Measurements from ENCODE around the gene TRMT112.

TRMT112 gene

DNA sequence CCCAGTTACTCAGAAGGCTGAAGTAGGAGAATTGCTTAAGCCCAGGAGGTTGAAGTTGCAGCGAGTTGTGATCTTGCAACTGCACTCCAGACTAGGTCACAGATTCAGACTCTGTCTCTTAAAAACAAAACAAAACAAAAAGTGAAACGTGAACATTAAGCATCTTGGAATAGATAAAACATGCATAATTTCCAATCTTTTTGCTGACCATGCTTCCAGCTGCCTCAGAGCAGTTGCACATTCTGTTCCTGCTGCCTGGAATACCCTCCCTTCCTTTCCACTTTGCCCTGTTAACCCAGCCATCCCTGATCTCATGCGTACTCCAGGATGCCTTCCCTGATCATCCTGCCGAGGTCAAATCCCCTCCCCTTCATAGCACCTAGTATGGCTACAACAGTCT, 21.9 kb upstream of the TRMT112 start:
- H3K27ac ChIP-seq: no peak overlapping the region
- TF ChIP-seq, protein P1, sequence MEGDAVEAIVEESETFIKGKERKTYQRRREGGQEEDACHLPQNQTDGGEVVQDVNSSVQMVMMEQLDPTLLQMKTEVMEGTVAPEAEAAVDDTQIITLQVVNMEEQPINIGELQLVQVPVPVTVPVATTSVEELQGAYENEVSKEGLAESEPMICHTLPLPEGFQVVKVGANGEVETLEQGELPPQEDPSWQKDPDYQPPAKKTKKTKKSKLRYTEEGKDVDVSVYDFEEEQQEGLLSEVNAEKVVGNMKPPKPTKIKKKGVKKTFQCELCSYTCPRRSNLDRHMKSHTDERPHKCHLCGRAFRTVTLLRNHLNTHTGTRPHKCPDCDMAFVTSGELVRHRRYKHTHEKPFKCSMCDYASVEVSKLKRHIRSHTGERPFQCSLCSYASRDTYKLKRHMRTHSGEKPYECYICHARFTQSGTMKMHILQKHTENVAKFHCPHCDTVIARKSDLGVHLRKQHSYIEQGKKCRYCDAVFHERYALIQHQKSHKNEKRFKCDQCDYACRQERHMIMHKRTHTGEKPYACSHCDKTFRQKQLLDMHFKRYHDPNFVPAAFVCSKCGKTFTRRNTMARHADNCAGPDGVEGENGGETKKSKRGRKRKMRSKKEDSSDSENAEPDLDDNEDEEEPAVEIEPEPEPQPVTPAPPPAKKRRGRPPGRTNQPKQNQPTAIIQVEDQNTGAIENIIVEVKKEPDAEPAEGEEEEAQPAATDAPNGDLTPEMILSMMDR (IDR thresholded peaks at IDR 0.05): no peak
- no peak for DNase-seq
- no peaks in the 10 kb centered on the region for H3K36me3 ChIP-seq
- H3K9me3 ChIP-seq: no peaks in the 10 kb centered on the region
- peaks cover 0 to 21% (median 14%) of the 10 kb centered on the region in 4 donors for H3K4me1 ChIP-seq
- H3K27me3 ChIP-seq: no peaks in the 10 kb centered on the region
- H3K4me3 ChIP-seq: no peak overlapping the region
- intact Hi-C loops (cut with DNase I; ENCODE audit: low total_unique reads): no loop called here

DNA sequence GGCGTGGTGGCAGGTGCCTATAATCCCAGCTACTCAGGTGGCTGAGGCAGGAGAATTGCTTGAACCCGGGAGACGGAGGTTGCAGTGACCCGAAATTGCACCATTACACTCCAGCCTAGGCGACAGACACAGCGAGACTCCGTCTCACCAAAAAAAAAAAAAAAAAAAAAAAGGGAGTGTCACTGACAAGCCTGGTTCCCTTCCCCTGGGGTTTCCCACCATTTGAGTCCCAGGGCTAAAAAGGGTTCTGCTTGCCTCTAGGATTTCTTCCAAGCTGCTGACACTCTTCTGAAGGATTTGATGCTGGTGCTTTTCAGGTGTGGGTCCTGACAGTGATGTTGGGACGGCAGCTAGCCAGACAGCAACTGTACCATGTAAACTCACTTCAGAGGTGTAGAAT, 21.4 kb upstream of the TRMT112 start:
- TF ChIP-seq, protein P1 (IDR thresholded peaks at IDR 0.05): no peak
- intact Hi-C loops (cut with DNase I; ENCODE audit: low total_unique reads): no loop called here
- DNase-seq: no peak
- Histone ChIP-seq H3K27me3 (no peaks in the 10 kb centered on the region), H3K9me3 (no peaks in the 10 kb centered on the region), H3K4me1 (peaks cover 0 to 20% (median 14%) of the 10 kb centered on the region in 4 donors), H3K4me3 (no peak overlapping the region), H3K36me3 (no peaks in the 10 kb centered on the region), H3K27ac (no peak overlapping the region)

DNA sequence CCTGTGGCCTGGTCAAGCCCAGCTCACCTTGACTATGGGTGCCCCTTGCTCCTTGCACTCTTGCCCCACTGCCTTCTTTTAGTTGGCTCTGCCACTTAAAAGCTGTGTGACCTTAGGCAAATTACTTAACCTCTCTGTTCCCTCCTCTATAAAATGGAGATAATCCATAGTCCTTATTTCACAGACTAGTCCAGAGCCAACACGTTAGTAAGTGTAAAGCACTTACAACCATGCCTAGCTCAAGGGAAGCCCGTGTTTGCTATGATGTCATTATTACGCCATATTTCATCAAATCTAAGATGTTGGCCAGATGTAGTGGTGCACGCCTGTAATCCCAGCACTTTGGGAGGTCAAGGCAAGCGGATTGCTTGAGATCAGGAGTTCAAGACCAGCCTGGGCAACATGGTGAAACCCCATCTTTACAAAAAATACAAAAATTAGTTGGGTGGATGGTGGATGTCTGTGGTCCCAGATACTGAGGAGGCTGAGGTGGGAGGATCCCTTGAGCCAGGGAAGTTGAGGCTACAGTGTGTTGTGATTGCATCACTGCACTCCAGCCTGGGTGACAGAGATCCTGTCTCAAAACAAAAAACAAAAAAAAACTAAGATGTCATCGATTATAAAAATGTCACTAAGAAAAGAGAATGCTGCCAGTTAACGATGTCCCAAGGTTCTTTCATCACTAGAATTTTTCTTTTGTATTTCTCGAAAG, 20.3 kb upstream of the TRMT112 start:
- Histone ChIP-seq H3K27me3 (no peaks in the 10 kb centered on the region), H3K36me3 (no peaks in the 10 kb centered on the region), H3K9me3 (no peaks in the 10 kb centered on the region), H3K4me3 (no peak overlapping the region), H3K27ac (no peak overlapping the region), H3K4me1 (peaks cover 0 to 11% (median 9%) of the 10 kb centered on the region in 4 donors)
- intact Hi-C loops (cut with DNase I; ENCODE audit: low total_unique reads): no loop called here
- DNase-seq: no peak
- TF ChIP-seq, protein P1 (IDR thresholded peaks at IDR 0.05): no peak

DNA sequence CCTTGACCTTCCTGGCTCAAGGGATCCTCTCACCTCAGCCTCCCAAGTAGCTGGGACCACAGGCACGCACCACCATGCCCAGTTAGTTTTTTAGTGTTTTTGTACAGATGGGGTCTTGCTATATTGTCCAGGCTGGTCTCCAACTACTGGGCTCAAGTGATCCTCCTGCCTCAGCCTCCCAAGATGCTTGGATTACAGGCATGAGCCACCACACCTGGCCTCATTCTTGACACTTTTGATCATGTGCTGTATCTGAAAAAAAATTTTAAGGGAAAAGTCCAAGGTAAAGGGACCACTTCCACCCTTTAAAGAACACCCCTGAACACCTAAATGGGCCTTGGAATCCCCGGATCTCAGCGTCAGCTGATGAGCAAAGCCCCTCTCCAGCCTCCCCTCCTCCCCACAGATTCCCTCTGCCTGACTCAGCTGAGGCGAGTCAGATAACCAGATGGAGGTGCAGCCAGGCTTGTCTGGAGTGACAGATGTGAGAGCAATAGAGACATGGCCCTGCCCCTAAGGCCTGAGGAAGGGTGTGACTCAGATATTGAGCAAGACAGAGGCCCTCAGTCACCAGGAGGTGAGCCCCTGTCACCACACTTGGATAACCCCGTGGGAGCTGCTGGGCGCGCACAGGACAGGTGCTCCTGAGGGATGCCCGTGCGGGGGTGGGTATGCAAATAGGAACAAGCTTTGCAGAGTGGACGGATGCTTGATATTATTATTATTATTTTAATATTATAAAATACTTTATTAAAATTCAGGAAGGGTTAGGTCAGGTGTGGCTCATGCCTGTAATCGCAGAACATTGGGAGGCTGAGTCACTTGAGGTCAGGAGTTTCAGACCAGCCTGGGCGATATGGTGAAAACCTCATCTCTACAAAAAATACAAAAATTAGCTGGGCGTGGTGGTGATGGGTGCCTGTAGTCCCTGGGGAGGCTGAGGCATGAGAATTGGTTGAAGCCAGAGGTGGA, 17.7 kb upstream of the TRMT112 start:
- intact Hi-C loops (cut with DNase I; ENCODE audit: low total_unique reads): no loop called here
- no peaks in the 10 kb centered on the region for H3K27me3 ChIP-seq
- no peak overlapping the region for H3K4me3 ChIP-seq
- DNase-seq: peak in 1 of 2 donors; percentile 62
- H3K4me1 ChIP-seq: peaks cover 0 to 17% (median 7%) of the 10 kb centered on the region in 4 donors
- TF ChIP-seq, protein P1 (IDR thresholded peaks at IDR 0.05): no peak
- no peaks in the 10 kb centered on the region for H3K36me3 ChIP-seq
- H3K27ac ChIP-seq: no peak overlapping the region
- no peaks in the 10 kb centered on the region for H3K9me3 ChIP-seq

DNA sequence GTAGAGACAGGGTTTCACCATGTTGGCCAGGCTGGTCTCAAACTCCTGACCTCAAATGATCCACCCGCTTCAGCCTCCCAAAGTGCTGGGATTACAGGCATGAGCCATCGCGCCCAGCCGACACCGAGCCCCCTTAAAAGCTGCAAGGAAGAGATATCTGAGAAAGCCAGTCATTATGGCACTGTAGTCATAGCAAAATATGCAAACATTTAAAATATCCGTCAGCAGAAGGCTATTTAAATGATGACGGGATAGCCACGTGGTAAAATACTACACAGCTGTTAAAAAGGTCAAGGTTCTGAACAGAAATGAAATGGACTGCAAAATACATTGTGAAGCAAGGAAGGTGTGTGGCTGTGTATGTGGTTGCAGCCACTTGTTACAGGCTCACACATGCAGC, 16.2 kb upstream of the TRMT112 start:
- no peak for DNase-seq
- Histone ChIP-seq H3K4me1 (peaks cover 0 to 30% (median 22%) of the 10 kb centered on the region in 4 donors), H3K27ac (no peak overlapping the region), H3K36me3 (no peaks in the 10 kb centered on the region), H3K4me3 (no peak overlapping the region), H3K9me3 (no peaks in the 10 kb centered on the region), H3K27me3 (no peaks in the 10 kb centered on the region)
- TF ChIP-seq, protein P1 (IDR thresholded peaks at IDR 0.05): no peak
- intact Hi-C loops (cut with DNase I; ENCODE audit: low total_unique reads): no loop called here
